ENCODE results near the gene GLI1. TPM values are rescaled to one million over a fixed set of nuclear protein-coding genes. Genes with fewer than 3 reads are reported as not detected.
A peak's percentile ranks its signal among the peaks of the same experiment; 100 is the strongest.

GLI1 gene
- total and polyA plus RNA-seq, 4 donors: 2.6 to 9.2 (median 7.0) TPM

GRCh38 chr12:57459055-57459749, 383 bp upstream of the GLI1 start:
- H3K27ac ChIP-seq (ENCODE audit: low read depth, low read length): peak overlapping the region; percentile 86
- WGBS (ENCODE audit: insufficient coverage): 0% methylated on average over 18 of the region's 24 CpGs

GRCh38 chr12:57460468-57460784, 841 bp downstream of the GLI1 start:
- peak overlapping the region; percentile 71 for H3K4me3 ChIP-seq (ENCODE audit: low read depth, low read length)
- H3K9me3 ChIP-seq (ENCODE audit: control insufficient read depth, insufficient read depth, low read length): no peaks in the 10 kb centered on the region
- 3% methylated on average over 5 of the region's 6 CpGs for WGBS (ENCODE audit: insufficient coverage)
- DNase-seq (ENCODE audit: low read depth in 4 of 6, low spot score in 6 of 6): no peak
- peaks cover 27% of the 10 kb centered on the region for H3K27me3 ChIP-seq (ENCODE audit: control insufficient read depth, insufficient read depth, low read length)
- peaks cover 7% of the 10 kb centered on the region for H3K36me3 ChIP-seq (ENCODE audit: control insufficient read depth, insufficient read depth, low read length)
- H3K4me1 ChIP-seq (ENCODE audit: control insufficient read depth, insufficient read depth, low read length): peaks cover 49% of the 10 kb centered on the region
- peak overlapping the region; percentile 48 for H3K27ac ChIP-seq (ENCODE audit: low read depth, low read length)

More at GRCh38 chr12:57459055-57459749, 383 bp upstream of the GLI1 start:
- Histone ChIP-seq H3K4me3 (ENCODE audit: low read depth, low read length) (peak overlapping the region; percentile 71), H3K9me3 (ENCODE audit: control insufficient read depth, insufficient read depth, low read length) (no peaks in the 10 kb centered on the region), H3K27me3 (ENCODE audit: control insufficient read depth, insufficient read depth, low read length) (peaks cover 27% of the 10 kb centered on the region), H3K4me1 (ENCODE audit: control insufficient read depth, insufficient read depth, low read length) (peaks cover 49% of the 10 kb centered on the region), H3K36me3 (ENCODE audit: control insufficient read depth, insufficient read depth, low read length) (peaks cover 6% of the 10 kb centered on the region)
- peak; percentile 87 to 98 (median 92) for DNase-seq (ENCODE audit: low read depth in 4 of 6, low spot score in 6 of 6)

- peaks cover 46% of the 10 kb centered on the region for H3K4me1 ChIP-seq (ENCODE audit: control insufficient read depth, insufficient read depth, low read length)
- H3K36me3 ChIP-seq (ENCODE audit: control insufficient read depth, insufficient read depth, low read length): peaks cover 7% of the 10 kb centered on the region
- WGBS (ENCODE audit: insufficient coverage): under 1% methylated on average over 15 of the region's 19 CpGs
- peak in 1 of 6 donors; percentile 63 for DNase-seq (ENCODE audit: low read depth in 4 of 6, low spot score in 6 of 6)
- H3K27me3 ChIP-seq (ENCODE audit: control insufficient read depth, insufficient read depth, low read length): peaks cover 24% of the 10 kb centered on the region
- peak overlapping the region; percentile 48 for H3K27ac ChIP-seq (ENCODE audit: low read depth, low read length)
- peak overlapping the region; percentile 71 for H3K4me3 ChIP-seq (ENCODE audit: low read depth, low read length)
- H3K9me3 ChIP-seq (ENCODE audit: control insufficient read depth, insufficient read depth, low read length): no peaks in the 10 kb centered on the region
Measured at GRCh38 chr12:57460841-57461275, 1.3 kb downstream of the GLI1 start.

GRCh38 chr12:57461276-57461916, 1.8 kb downstream of the GLI1 start:
- Histone ChIP-seq H3K36me3 (ENCODE audit: control insufficient read depth, insufficient read depth, low read length) (peaks cover 7% of the 10 kb centered on the region), H3K27me3 (ENCODE audit: control insufficient read depth, insufficient read depth, low read length) (peaks cover 24% of the 10 kb centered on the region), H3K27ac (ENCODE audit: low read depth, low read length) (peak overlapping the region; percentile 86), H3K9me3 (ENCODE audit: control insufficient read depth, insufficient read depth, low read length) (no peaks in the 10 kb centered on the region), H3K4me3 (ENCODE audit: low read depth, low read length) (peak overlapping the region; percentile 71), H3K4me1 (ENCODE audit: control insufficient read depth, insufficient read depth, low read length) (peaks cover 40% of the 10 kb centered on the region)
- WGBS (ENCODE audit: insufficient coverage): 0% methylated on average over 12 of the region's 32 CpGs
- peak in 4 of 6 donors; percentile 35 to 83 (median 49) for DNase-seq (ENCODE audit: low read depth in 4 of 6, low spot score in 6 of 6)

- H3K36me3 ChIP-seq (ENCODE audit: control insufficient read depth, insufficient read depth, low read length): peaks cover 7% of the 10 kb centered on the region
- H3K27me3 ChIP-seq (ENCODE audit: control insufficient read depth, insufficient read depth, low read length): peaks cover 24% of the 10 kb centered on the region
- no peaks in the 10 kb centered on the region for H3K9me3 ChIP-seq (ENCODE audit: control insufficient read depth, insufficient read depth, low read length)
- WGBS (ENCODE audit: insufficient coverage): 0% methylated on average over 3 of the region's 9 CpGs
- peak in 1 of 6 donors; percentile 19 for DNase-seq (ENCODE audit: low read depth in 4 of 6, low spot score in 6 of 6)
- H3K27ac ChIP-seq (ENCODE audit: low read depth, low read length): peak overlapping the region; percentile 86
- peaks cover 37% of the 10 kb centered on the region for H3K4me1 ChIP-seq (ENCODE audit: control insufficient read depth, insufficient read depth, low read length)
- peak overlapping the region; percentile 71 for H3K4me3 ChIP-seq (ENCODE audit: low read depth, low read length)
Measured at GRCh38 chr12:57461917-57462250, 2.3 kb downstream of the GLI1 start.

- Histone ChIP-seq H3K9me3 (ENCODE audit: control insufficient read depth, insufficient read depth, low read length) (no peaks in the 10 kb centered on the region), H3K4me1 (ENCODE audit: control insufficient read depth, insufficient read depth, low read length) (peaks cover 37% of the 10 kb centered on the region), H3K27ac (ENCODE audit: low read depth, low read length) (peak overlapping the region; percentile 86), H3K4me3 (ENCODE audit: low read depth, low read length) (peak overlapping the region; percentile 71), H3K36me3 (ENCODE audit: control insufficient read depth, insufficient read depth, low read length) (peaks cover 7% of the 10 kb centered on the region), H3K27me3 (ENCODE audit: control insufficient read depth, insufficient read depth, low read length) (peaks cover 24% of the 10 kb centered on the region)
- WGBS (ENCODE audit: insufficient coverage): 0% methylated on average over 20 of the region's 28 CpGs
- DNase-seq (ENCODE audit: low read depth in 4 of 6, low spot score in 6 of 6): peak in 4 of 6 donors; percentile 66 to 93 (median 76)
Measured at GRCh38 chr12:57462251-57462911, 2.8 kb downstream of the GLI1 start.

GRCh38 chr12:57462912-57463253, 3.3 kb downstream of the GLI1 start:
- no peak for DNase-seq (ENCODE audit: low read depth in 4 of 6, low spot score in 6 of 6)
- Histone ChIP-seq H3K36me3 (ENCODE audit: control insufficient read depth, insufficient read depth, low read length) (peaks cover 7% of the 10 kb centered on the region), H3K4me3 (ENCODE audit: low read depth, low read length) (peak overlapping the region; percentile 71), H3K9me3 (ENCODE audit: control insufficient read depth, insufficient read depth, low read length) (no peaks in the 10 kb centered on the region), H3K27ac (ENCODE audit: low read depth, low read length) (peak overlapping the region; percentile 86), H3K27me3 (ENCODE audit: control insufficient read depth, insufficient read depth, low read length) (peaks cover 24% of the 10 kb centered on the region), H3K4me1 (ENCODE audit: control insufficient read depth, insufficient read depth, low read length) (peaks cover 37% of the 10 kb centered on the region)
- WGBS (ENCODE audit: insufficient coverage): 53% methylated on average over 2 of the region's 5 CpGs

GRCh38 chr12:57464569-57464968, 5.0 kb downstream of the GLI1 start:
- Histone ChIP-seq H3K27me3 (ENCODE audit: control insufficient read depth, insufficient read depth, low read length) (peaks cover 24% of the 10 kb centered on the region), H3K4me1 (ENCODE audit: control insufficient read depth, insufficient read depth, low read length) (peaks cover 25% of the 10 kb centered on the region), H3K27ac (ENCODE audit: low read depth, low read length) (no peak overlapping the region), H3K36me3 (ENCODE audit: control insufficient read depth, insufficient read depth, low read length) (peaks cover 7% of the 10 kb centered on the region), H3K9me3 (ENCODE audit: control insufficient read depth, insufficient read depth, low read length) (no peaks in the 10 kb centered on the region), H3K4me3 (ENCODE audit: low read depth, low read length) (no peak overlapping the region)
- DNase-seq (ENCODE audit: low read depth in 4 of 6, low spot score in 6 of 6): no peak
- 95% methylated on average over 12 of the region's 12 CpGs for WGBS (ENCODE audit: insufficient coverage)

GRCh38 chr12:57465030-57465746, 5.6 kb downstream of the GLI1 start:
- peaks cover 25% of the 10 kb centered on the region for H3K4me1 ChIP-seq (ENCODE audit: control insufficient read depth, insufficient read depth, low read length)
- H3K27ac ChIP-seq (ENCODE audit: low read depth, low read length): no peak overlapping the region
- no peak for DNase-seq (ENCODE audit: low read depth in 4 of 6, low spot score in 6 of 6)
- H3K4me3 ChIP-seq (ENCODE audit: low read depth, low read length): no peak overlapping the region
- peaks cover 24% of the 10 kb centered on the region for H3K27me3 ChIP-seq (ENCODE audit: control insufficient read depth, insufficient read depth, low read length)
- H3K36me3 ChIP-seq (ENCODE audit: control insufficient read depth, insufficient read depth, low read length): peaks cover 8% of the 10 kb centered on the region
- WGBS (ENCODE audit: insufficient coverage): 100% methylated on average over 2 of the region's 6 CpGs
- no peaks in the 10 kb centered on the region for H3K9me3 ChIP-seq (ENCODE audit: control insufficient read depth, insufficient read depth, low read length)
